K562 (cell line): Measurements from ENCODE around the gene VCAN. TPM values are rescaled to one million over a fixed set of nuclear protein-coding genes. Genes with fewer than 3 reads are reported as not detected.
A peak's percentile ranks its signal among the peaks of the same experiment; 100 is the strongest.

Experiments
- ATAC-seq: fragments of 200-7000 bp; cut with Tn5 transposase; 3 replicates; pipeline ENCODE4 v1.9.1; 2020; ENCODE audit warnings: moderate library complexity
- BruUV-seq: library from RNA; stranded (reverse); fragments of 400-500 nt; replicated peaks from 2 replicates; lab custom pipeline; 2021; lab: Mats Ljungman, UMichigan
- CTCF ChIA-PET: fragments of 300-600 bp; formaldehyde crosslinking; extraction: SDS; loops from one replicate; lab custom pipeline; 2021; ENCODE audit warnings: low intra/inter-chr PET ratio; lab: Yijun Ruan, JAX
- POLR2A ChIA-PET: fragments of 300-600, 350-650 bp; sonication (Branson Sonifier 250); formaldehyde crosslinking; extraction: SDS; loops from one replicate; lab custom pipeline; 2021; ENCODE audit warnings: antibody characterized with exemption, inconsistent platforms; lab: Yijun Ruan, JAX
- DNase-seq, 4 experiments: peaks; one replicate each; pipeline versions ENCODE4 v3.0.0 to v3.0.0-alpha.2; 2011 to 2018; ENCODE audit warnings: low spot score in 3 of 4, mixed read lengths in 3 of 4; ENCODE audit errors: extremely low read depth in 1 of 4
- FAIRE-seq: peaks from 2 replicates; lab custom pipeline; 2011; peaks lifted over from hg19 to GRCh38; lab: Jason Lieb, UNC
- H2AFZ ChIP-seq: 2 replicates; pipeline ENCODE4 v1.6.0; 2011; ENCODE audit warnings: low read depth, low read length, control low read depth, inconsistent platforms
- H3K27ac ChIP-seq: fragments of 200-600 bp; 3 replicates; pipeline ENCODE4 v1.8.0; 2011; ENCODE audit warnings: low read depth, mild to moderate bottlenecking, control low read depth, inconsistent platforms, low read length, moderate library complexity, mixed read lengths; ENCODE audit errors: extremely low read depth
- H3K27me3 ChIP-seq, 2 experiments: fragments of 300-600 bp in 1 of 2; 2 replicates in 1 of 2; 3 replicates in 1 of 2; pipeline versions ENCODE4 v1.6.0 to v1.8.0; 2011; ENCODE audit warnings: inconsistent platforms in 2 of 2, low read length in 2 of 2, mild to moderate bottlenecking in 1 of 2, mixed read lengths in 1 of 2, moderate library complexity in 1 of 2; ENCODE audit not compliant: control insufficient read depth in 2 of 2, insufficient read depth in 2 of 2
- H3K36me3 ChIP-seq: fragments of 300-600 bp; 3 replicates; pipeline ENCODE4 v1.8.0; 2011; ENCODE audit warnings: mild to moderate bottlenecking, low read length, inconsistent platforms; ENCODE audit not compliant: control insufficient read depth, insufficient read depth
- H3K4me1 ChIP-seq, 2 experiments: fragments of 200-600 bp in 1 of 2; replicated peaks in 1 of 2; 2 replicates in 1 of 2; 3 replicates in 1 of 2; pipeline versions ENCODE4 v1.5.1 to v1.8.0; 2011; ENCODE audit warnings: inconsistent platforms in 2 of 2, low read length in 2 of 2, mild to moderate bottlenecking in 1 of 2, mixed read lengths in 1 of 2, moderate library complexity in 1 of 2; ENCODE audit not compliant: control insufficient read depth in 2 of 2, insufficient read depth in 2 of 2
- H3K4me2 ChIP-seq: 2 replicates; pipeline ENCODE4 v1.6.1; 2011; ENCODE audit warnings: low read length, control low read depth, inconsistent platforms, mixed read lengths; ENCODE audit not compliant: insufficient read depth
- H3K4me3 ChIP-seq: fragments of 200-600 bp; sonication (generic), shearing (Covaris generic); 2 replicates; pipeline ENCODE4 v1.5.1; 2016; ENCODE audit warnings: control low read depth, inconsistent platforms
- H3K79me2 ChIP-seq: fragments of 200-600 bp; 3 replicates; pipeline ENCODE4 v1.8.0; 2011; ENCODE audit warnings: low read length, inconsistent platforms; ENCODE audit not compliant: control insufficient read depth, insufficient read depth
- H3K9ac ChIP-seq, 2 experiments: 2 replicates each; pipeline versions ENCODE4 v1.6.0 to v1.6.1; 2011; ENCODE audit warnings: low read depth in 2 of 2, low read length in 2 of 2, control low read depth in 1 of 2, inconsistent platforms in 1 of 2, mild to moderate bottlenecking in 1 of 2, mixed read lengths in 1 of 2; ENCODE audit not compliant: insufficient read depth in 1 of 2
- H3K9me1 ChIP-seq: one replicate; pipeline ENCODE4 v1.6.0; 2011; ENCODE audit warnings: inconsistent platforms, mild to moderate bottlenecking, low read length, moderate library complexity; ENCODE audit not compliant: control insufficient read depth, insufficient read depth
- H3K9me3 ChIP-seq: replicated peaks from 2 replicates; pipeline ENCODE4 v1.5.1; 2011; ENCODE audit warnings: low read depth, low read length, inconsistent platforms; ENCODE audit not compliant: control insufficient read depth, insufficient read depth
- H4K20me1 ChIP-seq: replicated peaks from 2 replicates; pipeline ENCODE4 v1.6.1; 2011; ENCODE audit warnings: low read length, inconsistent platforms, mixed read lengths; ENCODE audit not compliant: control insufficient read depth, insufficient read depth
- CBX3 ChIP-seq, 2 experiments: IDR thresholded peaks; 1 replicate in 1 of 2; 2 replicates in 1 of 2; pipeline ENCODE4 v1.6.1; 2012; ENCODE audit warnings: inconsistent platforms in 2 of 2, low read length in 2 of 2, borderline replicate concordance in 1 of 2, control low read depth in 1 of 2
- CC2D1A ChIP-seq: fragments of 450-650 bp; IDR thresholded peaks from 2 replicates; pipeline ENCODE4 v1.6.1; 2017; ENCODE audit warnings: mild to moderate bottlenecking
- E2F8 ChIP-seq: fragments of 450-650 bp; IDR thresholded peaks from 2 replicates; pipeline ENCODE4 v1.7.1; 2018; ENCODE audit warnings: mild to moderate bottlenecking, low read depth; ENCODE audit not compliant: partially characterized antibody
- FOS ChIP-seq: IDR thresholded peaks from 3 replicates; pipeline ENCODE4 v1.6.1; 2011; ENCODE audit not compliant: insufficient read length; ENCODE audit errors: extremely low read depth
- MCM7 ChIP-seq, 2 experiments: fragments of 450-650 bp; IDR thresholded peaks; 2 replicates each; pipeline ENCODE4 v1.6.1; 2016 to 2018
- MEIS2 ChIP-seq: fragments of 450-650 bp; IDR thresholded peaks from 2 replicates; pipeline ENCODE4 v1.6.1; 2014; ENCODE audit warnings: mild to moderate bottlenecking; ENCODE audit not compliant: partially characterized antibody
- NCOA6 ChIP-seq: fragments of 450-650 bp; IDR thresholded peaks from 2 replicates; pipeline ENCODE4 v1.6.1; 2017; ENCODE audit warnings: mild to moderate bottlenecking
- NFRKB ChIP-seq: fragments of 450-650 bp; IDR thresholded peaks from 2 replicates; pipeline ENCODE4 v1.6.1; 2016; ENCODE audit warnings: low read depth
- POLR3G ChIP-seq: IDR thresholded peaks from 2 replicates; pipeline ENCODE4 v1.6.1; 2011; ENCODE audit not compliant: insufficient read length, insufficient replicate concordance; ENCODE audit errors: extremely low read depth
- SAFB2 ChIP-seq: fragments of 200-400 bp; formaldehyde crosslinking; IDR thresholded peaks from 2 replicates; pipeline ENCODE4 v1.6.1; 2018; ENCODE audit warnings: borderline replicate concordance, low read length, low read depth, moderate library complexity; ENCODE audit not compliant: severe bottlenecking
- SRSF3 ChIP-seq: fragments of 200-400 bp; formaldehyde crosslinking; IDR thresholded peaks from 2 replicates; pipeline ENCODE4 v1.6.1; 2016; ENCODE audit warnings: mild to moderate bottlenecking, low read length, moderate library complexity; ENCODE audit not compliant: insufficient read depth
- ZNF175 ChIP-seq: fragments of 200-800 bp; sonication (Bioruptor generic); IDR thresholded peaks from 2 replicates; pipeline ENCODE4 v1.6.1; 2016; ENCODE audit warnings: low read depth, mild to moderate bottlenecking, missing genetic modification characterization, missing compliant biosample characterization
- ZNF584 ChIP-seq: fragments of 200-800 bp; sonication (Bioruptor generic); IDR thresholded peaks from 2 replicates; pipeline ENCODE4 v1.6.1; 2016; ENCODE audit warnings: low read depth, mild to moderate bottlenecking, missing genetic modification characterization, missing compliant biosample characterization
- WGBS: fragments of 100-300 bp; shearing (Covaris generic); methylation state at CpG from one replicate; pipeline ENCODE4 v1.1.6; 2016; ENCODE audit warnings: low coverage, mixed read lengths; ENCODE audit not compliant: insufficient coverage; ENCODE audit errors: missing lambda C conversion rate; 5-methylcytosine and 5-hydroxymethylcytosine counted together
- in situ Hi-C: fragments of 300-500 bp; cut with MboI; formaldehyde crosslinking; loops from 4 replicates; pipeline ENCODE4 v1.15.0; 2018; ENCODE audit warnings: inconsistent platforms, mixed read lengths
- intact Hi-C: fragments of 100-400 bp; cut with micrococcal nuclease; formaldehyde crosslinking; loops from 2 replicates; pipeline ENCODE4 v1.14.2; 2022
- polyA plus RNA-seq, 8 experiments: library from polyadenylated mRNA; depleted of rRNA in 4 of 8; stranded (reverse) in 5 of 8; unstranded in 3 of 8; fragments of >200 nt; fragmentation: Nextera tagmentation in 2 of 8; fragmentation: Illumina TruSeq in 1 of 8; extraction: Ambion mirVana in 2 of 8; extraction: Trizol in 1 of 8; gene quantifications; 2 replicates each; pipeline versions ENCODE4 v1.2.1 to v1.2.3, GENCODE V29; 2011 to 2014; ENCODE audit warnings: inconsistent platforms in 1 of 8, missing spikeins in 1 of 8
- total RNA-seq, 7 experiments: library from RNA; depleted of rRNA in 6 of 7; stranded (reverse); fragments of >200 nt in 6 of 7; fragmentation: Illumina TruSeq in 2 of 7; extraction: Trizol in 2 of 7; gene quantifications; 2 replicates each; pipeline versions ENCODE4 v1.2.1 to v1.2.3, GENCODE V29; 2011 to 2021; ENCODE audit warnings: low replicate concordance in 1 of 7
- TF ChIP-seq, protein P1 (sequence below): conservative IDR thresholded peaks from 2 replicates; pipeline ENCODE4 v1.6.1; 2011; ENCODE audit warnings: low read depth, mild to moderate bottlenecking, low read length; ENCODE audit not compliant: control insufficient read depth
- TF ChIP-seq, protein P2 (sequence below): fragments of 250-450 bp; sonication (Bioruptor Pico); IDR thresholded peaks from 2 replicates; pipeline ENCODE4 v1.5.0; 2021
- TF ChIP-seq, protein P3 (sequence below): sonication (generic); formaldehyde crosslinking; IDR thresholded peaks from 2 replicates; pipeline ENCODE4 v1.8.0; 2022; ENCODE audit warnings: mild to moderate bottlenecking, missing genetic modification reagents

The VCAN gene
- total and polyA plus RNA-seq, 9 of the 15 experiments (the other 6 are each of a cell fraction or from before 2014, with no cell fraction given), result 0.01 to 0.33 (median 0.05) TPM

GRCh38 chr5:83464261-83464660, 7.3 kb upstream of the VCAN start:
- Histone ChIP-seq H3K36me3 (no peaks in the 10 kb centered on the region), H3K9me3 (no peaks in the 10 kb centered on the region), H3K79me2 (no peaks in the 10 kb centered on the region), H3K9ac (no peak overlapping the region), H3K4me2 (no peak overlapping the region), H4K20me1 (no peaks in the 10 kb centered on the region; the same call in 1 of the 2 replicates), H3K4me3 (no peak overlapping the region), H3K4me1 (no peaks in the 10 kb centered on the region; a peak in 1 of 5 replicates), H3K9me1 (no peaks in the 10 kb centered on the region), H3K27me3 (0 out of 5 replicates have a peak, but pooled peaks cover 0 to 9% of the 10 kb centered on the region in 2 experiments), H3K27ac (no peak overlapping the region), H2AFZ (peak overlapping the region; percentile 45; the same call in 1 of the 2 replicates)
- WGBS, result 0% methylated on average over 3 of the region's 3 CpGs
- BruUV-seq, result no TSS peak
- POLR2A ChIA-PET, result no interaction called here
- DNase-seq (no peak), ATAC-seq (no peak), FAIRE-seq (no peak)
- CTCF ChIA-PET, result no interaction called here
- intact Hi-C loops (no loop called here), in situ Hi-C loops (no loop called here)
- TF ChIP-seq E2F8, result no peak
- TF ChIP-seq POLR3G, result no peak
- no peak for TF ChIP-seq ZNF175 (CRISPR knock-in tag)
- no peak for TF ChIP-seq ZNF584
- TF ChIP-seq FOS, result no peak
- no peak for TF ChIP-seq MEIS2
- no peak for TF ChIP-seq CC2D1A
- no peak for TF ChIP-seq NFRKB
- TF ChIP-seq, protein P1, sequence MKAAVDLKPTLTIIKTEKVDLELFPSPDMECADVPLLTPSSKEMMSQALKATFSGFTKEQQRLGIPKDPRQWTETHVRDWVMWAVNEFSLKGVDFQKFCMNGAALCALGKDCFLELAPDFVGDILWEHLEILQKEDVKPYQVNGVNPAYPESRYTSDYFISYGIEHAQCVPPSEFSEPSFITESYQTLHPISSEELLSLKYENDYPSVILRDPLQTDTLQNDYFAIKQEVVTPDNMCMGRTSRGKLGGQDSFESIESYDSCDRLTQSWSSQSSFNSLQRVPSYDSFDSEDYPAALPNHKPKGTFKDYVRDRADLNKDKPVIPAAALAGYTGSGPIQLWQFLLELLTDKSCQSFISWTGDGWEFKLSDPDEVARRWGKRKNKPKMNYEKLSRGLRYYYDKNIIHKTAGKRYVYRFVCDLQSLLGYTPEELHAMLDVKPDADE, result no peak
- no peak for TF ChIP-seq NCOA6
- TF ChIP-seq SAFB2, result no peak
- TF ChIP-seq MCM7 (IDR thresholded peaks at IDR 0.05), result no peak
- TF ChIP-seq SRSF3, result no peak
- TF ChIP-seq, protein P2, sequence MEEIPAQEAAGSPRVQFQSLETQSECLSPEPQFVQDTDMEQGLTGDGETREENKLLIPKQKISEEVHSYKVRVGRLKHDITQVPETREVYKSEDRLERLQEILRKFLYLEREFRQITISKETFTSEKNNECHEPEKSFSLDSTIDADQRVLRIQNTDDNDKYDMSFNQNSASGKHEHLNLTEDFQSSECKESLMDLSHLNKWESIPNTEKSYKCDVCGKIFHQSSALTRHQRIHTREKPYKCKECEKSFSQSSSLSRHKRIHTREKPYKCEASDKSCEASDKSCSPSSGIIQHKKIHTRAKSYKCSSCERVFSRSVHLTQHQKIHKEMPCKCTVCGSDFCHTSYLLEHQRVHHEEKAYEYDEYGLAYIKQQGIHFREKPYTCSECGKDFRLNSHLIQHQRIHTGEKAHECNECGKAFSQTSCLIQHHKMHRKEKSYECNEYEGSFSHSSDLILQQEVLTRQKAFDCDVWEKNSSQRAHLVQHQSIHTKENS (CRISPR knock-in tag), result no peak
- no peak for TF ChIP-seq CBX3 (IDR thresholded peaks at IDR 0.05; ENCODE audit: borderline replicate concordance in 1 of 2, low read length in 2 of 2)
- TF ChIP-seq, protein P3, sequence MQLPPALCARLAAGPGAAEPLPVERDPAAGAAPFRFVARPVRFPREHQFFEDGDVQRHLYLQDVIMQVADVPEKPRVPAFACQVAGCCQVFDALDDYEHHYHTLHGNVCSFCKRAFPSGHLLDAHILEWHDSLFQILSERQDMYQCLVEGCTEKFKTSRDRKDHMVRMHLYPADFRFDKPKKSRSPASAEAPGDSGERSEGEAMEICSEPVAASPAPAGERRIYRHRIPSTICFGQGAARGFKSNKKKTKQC, result no peak
